ENCODE measurements around the gene TANGO2.

The TANGO2 gene

GRCh38 chr22:19996694-19997384, 24.1 kb upstream of the TANGO2 start:
- TF ChIP-seq CTCF (IDR thresholded peaks at IDR 0.05; ENCODE audit: control insufficient read depth, insufficient read depth, low read depth, low read length, missing control alignments), result no peak
- no peak overlapping the region for H3K4me3 ChIP-seq (ENCODE audit: control insufficient read depth, low read depth, low read length)
- DNase-seq (ENCODE audit: low read depth), result no peak

- DNase-seq (ENCODE audit: low read depth), result no peak
- TF ChIP-seq CTCF (IDR thresholded peaks at IDR 0.05; ENCODE audit: control insufficient read depth, insufficient read depth, low read depth, low read length, missing control alignments), result no peak
- no peak overlapping the region for H3K4me3 ChIP-seq (ENCODE audit: control insufficient read depth, low read depth, low read length)
These were observed 23.2 kb upstream of the TANGO2 start for GRCh38 chr22:19997561-19998231.

GRCh38 chr22:19998232-19998951, 22.5 kb upstream of the TANGO2 start:
- H3K4me3 ChIP-seq (ENCODE audit: control insufficient read depth, low read depth, low read length), result no peak overlapping the region
- DNase-seq (ENCODE audit: low read depth), result no peak
- no peak for TF ChIP-seq CTCF (IDR thresholded peaks at IDR 0.05; ENCODE audit: control insufficient read depth, insufficient read depth, low read depth, low read length, missing control alignments)

- no peak for TF ChIP-seq CTCF (IDR thresholded peaks at IDR 0.05; ENCODE audit: control insufficient read depth, insufficient read depth, low read depth, low read length, missing control alignments)
- H3K4me3 ChIP-seq (ENCODE audit: control insufficient read depth, low read depth, low read length), result no peak overlapping the region
- DNase-seq (ENCODE audit: low read depth), result no peak
These were observed 21.7 kb upstream of the TANGO2 start for GRCh38 chr22:19998991-19999820.

GRCh38 chr22:20000246-20001081, 20.4 kb upstream of the TANGO2 start:
- H3K4me3 ChIP-seq (ENCODE audit: control insufficient read depth, low read depth, low read length), result no peak overlapping the region
- no peak for DNase-seq (ENCODE audit: low read depth)
- TF ChIP-seq CTCF (IDR thresholded peaks at IDR 0.05; ENCODE audit: control insufficient read depth, insufficient read depth, low read depth, low read length, missing control alignments), result no peak
